GM23338 (cell line): ENCODE data around the gene CXCL12. TPM values are rescaled to one million over a fixed set of nuclear protein-coding genes. Genes with fewer than 3 reads are reported as not detected.

Experiments used
- ATAC-seq: fragments of 200-7000 bp; cut with Tn5 transposase; 3 replicates; pipeline ENCODE4 v1.9.1; 2020
- DNase-seq: peaks from one replicate; pipeline ENCODE4 v3.0.0-alpha.2; 2015; ENCODE audit warnings: low spot score
- H2AFZ ChIP-seq: fragments of 200-600 bp; sonication (generic); 2 replicates; pipeline ENCODE4 v1.8.0; 2016; ENCODE audit warnings: antibody characterized with exemption, mild to moderate bottlenecking, moderate library complexity
- H3F3A ChIP-seq: fragments of 200-600 bp; sonication (generic); replicated peaks from 2 replicates; pipeline ENCODE4 v1.8.0; 2017; ENCODE audit warnings: antibody characterized with exemption, mixed run types, low read depth
- H3K27ac ChIP-seq: fragments of 200-600 bp; sonication (generic); 2 replicates; pipeline ENCODE4 v1.6.1; 2016; ENCODE audit warnings: low read depth
- H3K27me3 ChIP-seq: fragments of 200-600 bp; sonication (generic); 2 replicates; pipeline ENCODE4 v1.8.0; 2016; ENCODE audit warnings: mild to moderate bottlenecking, mixed run types, moderate library complexity; ENCODE audit not compliant: insufficient read depth
- H3K36me3 ChIP-seq: fragments of 200-600 bp; sonication (generic); 2 replicates; pipeline ENCODE4 v1.8.0; 2016; ENCODE audit warnings: mild to moderate bottlenecking; ENCODE audit not compliant: insufficient read depth
- H3K4me1 ChIP-seq: fragments of 200-600 bp; sonication (generic); 2 replicates; pipeline ENCODE4 v1.8.0; 2016; ENCODE audit warnings: mild to moderate bottlenecking, moderate library complexity; ENCODE audit not compliant: insufficient read depth
- H3K4me2 ChIP-seq: fragments of 200-600 bp; sonication (generic); 2 replicates; pipeline ENCODE4 v1.7.1; 2017; ENCODE audit warnings: mixed run types
- H3K4me3 ChIP-seq: fragments of 200-600 bp; sonication (generic); 2 replicates; pipeline ENCODE4 v1.6.1; 2016; ENCODE audit warnings: mixed run types
- H3K79me2 ChIP-seq: fragments of 200-600 bp; sonication (generic); replicated peaks from 2 replicates; pipeline ENCODE4 v1.8.0; 2017; ENCODE audit warnings: mild to moderate bottlenecking; ENCODE audit not compliant: insufficient read depth
- H3K9me2 ChIP-seq: fragments of 200-600 bp; sonication (generic); 2 replicates; pipeline ENCODE4 v1.8.0; 2017; ENCODE audit not compliant: insufficient read depth
- H4K20me1 ChIP-seq: fragments of 200-600 bp; sonication (generic); replicated peaks from 2 replicates; pipeline ENCODE4 v1.8.0; 2017; ENCODE audit warnings: mild to moderate bottlenecking; ENCODE audit not compliant: insufficient read depth
- H3K27ac Mint-ChIP-seq: 2 replicates; pipeline ENCODE4 v1.8.0; 2020; ENCODE audit warnings: inconsistent platforms, mild to moderate bottlenecking, moderate library complexity, mixed read lengths
- H3K27me3 Mint-ChIP-seq: 3 replicates; pipeline ENCODE4 v1.8.0; 2022; ENCODE audit warnings: low read depth, mild to moderate bottlenecking, moderate library complexity, mixed read lengths, inconsistent platforms; ENCODE audit not compliant: insufficient read depth, poor library complexity
- H3K36me3 Mint-ChIP-seq: 3 replicates; pipeline ENCODE4 v1.8.0; 2021; ENCODE audit warnings: low read depth, mild to moderate bottlenecking, inconsistent platforms, moderate library complexity, mixed read lengths
- H3K4me1 Mint-ChIP-seq: 3 replicates; pipeline ENCODE4 v1.8.0; 2020; ENCODE audit warnings: mild to moderate bottlenecking, inconsistent platforms, mixed read lengths
- H3K4me3 Mint-ChIP-seq: 3 replicates; pipeline ENCODE4 v1.8.0; 2021; ENCODE audit warnings: moderate library complexity, mild to moderate bottlenecking, inconsistent platforms, mixed read lengths
- H3K9me3 Mint-ChIP-seq: 3 replicates; pipeline ENCODE4 v1.8.0; 2020; ENCODE audit warnings: moderate library complexity, mild to moderate bottlenecking, inconsistent platforms, mixed read lengths
- CREB1 ChIP-seq: fragments of 250-450 bp; sonication (Bioruptor Pico); IDR thresholded peaks from 2 replicates; pipeline ENCODE4 v1.5.0; 2020; ENCODE audit warnings: low read depth, mild to moderate bottlenecking, moderate library complexity
- EZH2 ChIP-seq: fragments of 200-600 bp; sonication (generic); IDR thresholded peaks from one replicate; pipeline ENCODE4 v1.8.0; 2017; ENCODE audit warnings: antibody characterized with exemption, mild to moderate bottlenecking, low read depth; ENCODE audit not compliant: unreplicated experiment
- EZH2phosphoT487 ChIP-seq: fragments of 200-600 bp; sonication (generic); IDR thresholded peaks from one replicate; pipeline ENCODE4 v1.8.1; 2018; ENCODE audit warnings: antibody characterized with exemption; ENCODE audit not compliant: unreplicated experiment
- JUNB ChIP-seq: IDR thresholded peaks from one replicate; pipeline ENCODE4 v1.6.1; 2016; ENCODE audit warnings: antibody characterized with exemption; ENCODE audit not compliant: unreplicated experiment
- NANOG ChIP-seq: IDR thresholded peaks from 2 replicates; pipeline ENCODE4 v1.6.1; 2016; ENCODE audit warnings: antibody characterized with exemption, borderline replicate concordance
- POLR2AphosphoS5 ChIP-seq: IDR thresholded peaks from 2 replicates; pipeline ENCODE4 v1.6.1; 2016; ENCODE audit warnings: antibody characterized with exemption, low read depth
- STAT1 ChIP-seq: IDR thresholded peaks from one replicate; pipeline ENCODE4 v1.6.1; 2016; ENCODE audit warnings: antibody characterized with exemption; ENCODE audit not compliant: unreplicated experiment
- ZNF114 ChIP-seq: fragments of 250-450 bp; sonication (Bioruptor Pico); IDR thresholded peaks from 2 replicates; pipeline ENCODE4 v1.5.0; 2020; ENCODE audit warnings: mild to moderate bottlenecking, moderate library complexity
- ZNF331 ChIP-seq: fragments of 250-450 bp; sonication (Bioruptor Pico); IDR thresholded peaks from 2 replicates; pipeline ENCODE4 v1.5.0; 2020; ENCODE audit warnings: low read depth, mild to moderate bottlenecking, moderate library complexity
- polyA plus RNA-seq: library from polyadenylated mRNA; unstranded; fragments of >200 nt; fragmentation: Nextera tagmentation; extraction: Ambion mirVana; gene quantifications from 2 replicates; pipeline ENCODE4 v1.2.1, GENCODE V29; 2016
- total RNA-seq: library from RNA; depleted of rRNA; stranded (reverse); fragments of >200 nt; shearing (Covaris generic); gene quantifications from 2 replicates; pipeline ENCODE4 v1.2.3, GENCODE V29; 2014
- TF ChIP-seq, protein P1 (sequence below): fragments of 250-450 bp; sonication (Bioruptor Pico); IDR thresholded peaks from 2 replicates; pipeline ENCODE4 v1.5.0; 2020; ENCODE audit warnings: mild to moderate bottlenecking, moderate library complexity
- TF ChIP-seq, protein P2 (sequence below): IDR thresholded peaks from 2 replicates; pipeline ENCODE4 v1.6.1; 2016; ENCODE audit warnings: antibody characterized with exemption
- TF ChIP-seq, protein P3 (sequence below): IDR thresholded peaks from one replicate; pipeline ENCODE4 v1.6.1; 2018; ENCODE audit warnings: antibody characterized with exemption; ENCODE audit not compliant: unreplicated experiment
- TF ChIP-seq, protein P4 (sequence below), 2 experiments: fragments of 200-600 bp in 1 of 2; sonication (generic) in 1 of 2; conservative IDR thresholded peaks; 2 replicates each; pipeline versions ENCODE4 v1.5.1 to v1.6.1; 2016 to 2017; ENCODE audit warnings: antibody characterized with exemption in 2 of 2, low read depth in 2 of 2, mild to moderate bottlenecking in 2 of 2, moderate library complexity in 1 of 2

The CXCL12 gene
- total and polyA plus RNA-seq, 2 experiments from 2014 or later = 53.8 to 58.5 TPM

DNA sequence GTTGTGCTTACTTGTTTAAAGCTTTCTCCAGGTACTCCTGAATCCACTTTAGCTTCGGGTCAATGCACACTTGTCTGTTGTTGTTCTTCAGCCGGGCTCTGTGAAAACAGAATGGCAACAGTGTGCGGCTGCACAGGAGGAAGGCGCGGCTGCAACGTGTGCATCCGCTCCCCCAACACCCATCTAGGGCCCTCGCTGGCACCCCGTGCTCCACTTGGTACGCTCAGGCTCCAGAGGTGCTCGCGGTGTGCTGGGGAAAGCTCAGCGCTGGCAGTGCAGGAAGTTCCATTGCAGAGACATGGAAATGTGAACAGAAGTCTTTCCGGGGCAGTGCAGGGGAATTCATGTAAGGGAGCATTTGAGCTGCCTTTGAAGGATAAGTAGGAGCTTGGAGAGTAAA, 6.3 kb downstream of the CXCL12 start:
- Histone ChIP-seq H3K4me1 (peaks cover 40% of the 10 kb centered on the region), H3K4me2 (no peak overlapping the region), H3K36me3 (peaks cover 26% of the 10 kb centered on the region), H4K20me1 (no peaks in the 10 kb centered on the region), H3K27me3 (peaks cover 3% of the 10 kb centered on the region), H3K27ac (peak overlapping the region; percentile 45; the same call in 1 of the 2 replicates), H3K9me2 (no peaks in the 10 kb centered on the region), H3K4me3 (no peak overlapping the region), H2AFZ (no peak overlapping the region), H3K79me2 (peaks cover 62% of the 10 kb centered on the region), H3F3A (peaks cover 6% of the 10 kb centered on the region; the same call in 1 of the 2 replicates)
- no peak for ATAC-seq
- H3K4me3 Mint-ChIP-seq = no peak overlapping the region
- TF ChIP-seq POLR2AphosphoS5 = no peak
- no peak for TF ChIP-seq CREB1 (CRISPR knock-in tag)
- no peak for TF ChIP-seq ZNF114 (CRISPR knock-in tag)
- no peak for TF ChIP-seq EZH2phosphoT487
- no peak for TF ChIP-seq EZH2
- TF ChIP-seq ZNF331 (CRISPR knock-in tag) = no peak
- TF ChIP-seq, protein P1, sequence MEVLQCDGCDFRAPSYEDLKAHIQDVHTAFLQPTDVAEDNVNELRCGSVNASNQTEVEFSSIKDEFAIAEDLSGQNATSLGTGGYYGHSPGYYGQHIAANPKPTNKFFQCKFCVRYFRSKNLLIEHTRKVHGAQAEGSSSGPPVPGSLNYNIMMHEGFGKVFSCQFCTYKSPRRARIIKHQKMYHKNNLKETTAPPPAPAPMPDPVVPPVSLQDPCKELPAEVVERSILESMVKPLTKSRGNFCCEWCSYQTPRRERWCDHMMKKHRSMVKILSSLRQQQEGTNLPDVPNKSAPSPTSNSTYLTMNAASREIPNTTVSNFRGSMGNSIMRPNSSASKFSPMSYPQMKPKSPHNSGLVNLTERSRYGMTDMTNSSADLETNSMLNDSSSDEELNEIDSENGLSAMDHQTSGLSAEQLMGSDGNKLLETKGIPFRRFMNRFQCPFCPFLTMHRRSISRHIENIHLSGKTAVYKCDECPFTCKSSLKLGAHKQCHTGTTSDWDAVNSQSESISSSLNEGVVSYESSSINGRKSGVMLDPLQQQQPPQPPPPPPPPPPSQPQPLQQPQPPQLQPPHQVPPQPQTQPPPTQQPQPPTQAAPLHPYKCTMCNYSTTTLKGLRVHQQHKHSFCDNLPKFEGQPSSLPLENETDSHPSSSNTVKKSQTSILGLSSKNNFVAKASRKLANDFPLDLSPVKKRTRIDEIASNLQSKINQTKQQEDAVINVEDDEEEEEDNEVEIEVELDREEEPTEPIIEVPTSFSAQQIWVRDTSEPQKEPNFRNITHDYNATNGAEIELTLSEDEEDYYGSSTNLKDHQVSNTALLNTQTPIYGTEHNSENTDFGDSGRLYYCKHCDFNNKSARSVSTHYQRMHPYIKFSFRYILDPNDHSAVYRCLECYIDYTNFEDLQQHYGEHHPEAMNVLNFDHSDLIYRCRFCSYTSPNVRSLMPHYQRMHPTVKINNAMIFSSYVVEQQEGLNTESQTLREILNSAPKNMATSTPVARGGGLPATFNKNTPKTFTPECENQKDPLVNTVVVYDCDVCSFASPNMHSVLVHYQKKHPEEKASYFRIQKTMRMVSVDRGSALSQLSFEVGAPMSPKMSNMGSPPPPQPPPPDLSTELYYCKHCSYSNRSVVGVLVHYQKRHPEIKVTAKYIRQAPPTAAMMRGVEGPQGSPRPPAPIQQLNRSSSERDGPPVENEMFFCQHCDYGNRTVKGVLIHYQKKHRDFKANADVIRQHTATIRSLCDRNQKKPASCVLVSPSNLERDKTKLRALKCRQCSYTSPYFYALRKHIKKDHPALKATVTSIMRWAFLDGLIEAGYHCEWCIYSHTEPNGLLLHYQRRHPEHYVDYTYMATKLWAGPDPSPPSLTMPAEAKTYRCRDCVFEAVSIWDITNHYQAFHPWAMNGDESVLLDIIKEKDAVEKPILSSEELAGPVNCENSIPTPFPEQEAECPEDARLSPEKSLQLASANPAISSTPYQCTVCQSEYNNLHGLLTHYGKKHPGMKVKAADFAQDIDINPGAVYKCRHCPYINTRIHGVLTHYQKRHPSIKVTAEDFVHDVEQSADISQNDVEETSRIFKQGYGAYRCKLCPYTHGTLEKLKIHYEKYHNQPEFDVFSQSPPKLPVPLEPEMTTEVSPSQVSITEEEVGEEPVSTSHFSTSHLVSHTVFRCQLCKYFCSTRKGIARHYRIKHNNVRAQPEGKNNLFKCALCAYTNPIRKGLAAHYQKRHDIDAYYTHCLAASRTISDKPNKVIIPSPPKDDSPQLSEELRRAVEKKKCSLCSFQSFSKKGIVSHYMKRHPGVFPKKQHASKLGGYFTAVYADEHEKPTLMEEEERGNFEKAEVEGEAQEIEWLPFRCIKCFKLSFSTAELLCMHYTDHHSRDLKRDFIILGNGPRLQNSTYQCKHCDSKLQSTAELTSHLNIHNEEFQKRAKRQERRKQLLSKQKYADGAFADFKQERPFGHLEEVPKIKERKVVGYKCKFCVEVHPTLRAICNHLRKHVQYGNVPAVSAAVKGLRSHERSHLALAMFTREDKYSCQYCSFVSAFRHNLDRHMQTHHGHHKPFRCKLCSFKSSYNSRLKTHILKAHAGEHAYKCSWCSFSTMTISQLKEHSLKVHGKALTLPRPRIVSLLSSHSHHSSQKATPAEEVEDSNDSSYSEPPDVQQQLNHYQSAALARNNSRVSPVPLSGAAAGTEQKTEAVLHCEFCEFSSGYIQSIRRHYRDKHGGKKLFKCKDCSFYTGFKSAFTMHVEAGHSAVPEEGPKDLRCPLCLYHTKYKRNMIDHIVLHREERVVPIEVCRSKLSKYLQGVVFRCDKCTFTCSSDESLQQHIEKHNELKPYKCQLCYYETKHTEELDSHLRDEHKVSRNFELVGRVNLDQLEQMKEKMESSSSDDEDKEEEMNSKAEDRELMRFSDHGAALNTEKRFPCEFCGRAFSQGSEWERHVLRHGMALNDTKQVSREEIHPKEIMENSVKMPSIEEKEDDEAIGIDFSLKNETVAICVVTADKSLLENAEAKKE = no peak
- TF ChIP-seq, protein P2, sequence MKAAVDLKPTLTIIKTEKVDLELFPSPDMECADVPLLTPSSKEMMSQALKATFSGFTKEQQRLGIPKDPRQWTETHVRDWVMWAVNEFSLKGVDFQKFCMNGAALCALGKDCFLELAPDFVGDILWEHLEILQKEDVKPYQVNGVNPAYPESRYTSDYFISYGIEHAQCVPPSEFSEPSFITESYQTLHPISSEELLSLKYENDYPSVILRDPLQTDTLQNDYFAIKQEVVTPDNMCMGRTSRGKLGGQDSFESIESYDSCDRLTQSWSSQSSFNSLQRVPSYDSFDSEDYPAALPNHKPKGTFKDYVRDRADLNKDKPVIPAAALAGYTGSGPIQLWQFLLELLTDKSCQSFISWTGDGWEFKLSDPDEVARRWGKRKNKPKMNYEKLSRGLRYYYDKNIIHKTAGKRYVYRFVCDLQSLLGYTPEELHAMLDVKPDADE = no peak
- TF ChIP-seq NANOG = no peak
- no peak for TF ChIP-seq STAT1
- TF ChIP-seq, protein P3, sequence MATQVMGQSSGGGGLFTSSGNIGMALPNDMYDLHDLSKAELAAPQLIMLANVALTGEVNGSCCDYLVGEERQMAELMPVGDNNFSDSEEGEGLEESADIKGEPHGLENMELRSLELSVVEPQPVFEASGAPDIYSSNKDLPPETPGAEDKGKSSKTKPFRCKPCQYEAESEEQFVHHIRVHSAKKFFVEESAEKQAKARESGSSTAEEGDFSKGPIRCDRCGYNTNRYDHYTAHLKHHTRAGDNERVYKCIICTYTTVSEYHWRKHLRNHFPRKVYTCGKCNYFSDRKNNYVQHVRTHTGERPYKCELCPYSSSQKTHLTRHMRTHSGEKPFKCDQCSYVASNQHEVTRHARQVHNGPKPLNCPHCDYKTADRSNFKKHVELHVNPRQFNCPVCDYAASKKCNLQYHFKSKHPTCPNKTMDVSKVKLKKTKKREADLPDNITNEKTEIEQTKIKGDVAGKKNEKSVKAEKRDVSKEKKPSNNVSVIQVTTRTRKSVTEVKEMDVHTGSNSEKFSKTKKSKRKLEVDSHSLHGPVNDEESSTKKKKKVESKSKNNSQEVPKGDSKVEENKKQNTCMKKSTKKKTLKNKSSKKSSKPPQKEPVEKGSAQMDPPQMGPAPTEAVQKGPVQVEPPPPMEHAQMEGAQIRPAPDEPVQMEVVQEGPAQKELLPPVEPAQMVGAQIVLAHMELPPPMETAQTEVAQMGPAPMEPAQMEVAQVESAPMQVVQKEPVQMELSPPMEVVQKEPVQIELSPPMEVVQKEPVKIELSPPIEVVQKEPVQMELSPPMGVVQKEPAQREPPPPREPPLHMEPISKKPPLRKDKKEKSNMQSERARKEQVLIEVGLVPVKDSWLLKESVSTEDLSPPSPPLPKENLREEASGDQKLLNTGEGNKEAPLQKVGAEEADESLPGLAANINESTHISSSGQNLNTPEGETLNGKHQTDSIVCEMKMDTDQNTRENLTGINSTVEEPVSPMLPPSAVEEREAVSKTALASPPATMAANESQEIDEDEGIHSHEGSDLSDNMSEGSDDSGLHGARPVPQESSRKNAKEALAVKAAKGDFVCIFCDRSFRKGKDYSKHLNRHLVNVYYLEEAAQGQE = no peak
- TF ChIP-seq, protein P4, sequence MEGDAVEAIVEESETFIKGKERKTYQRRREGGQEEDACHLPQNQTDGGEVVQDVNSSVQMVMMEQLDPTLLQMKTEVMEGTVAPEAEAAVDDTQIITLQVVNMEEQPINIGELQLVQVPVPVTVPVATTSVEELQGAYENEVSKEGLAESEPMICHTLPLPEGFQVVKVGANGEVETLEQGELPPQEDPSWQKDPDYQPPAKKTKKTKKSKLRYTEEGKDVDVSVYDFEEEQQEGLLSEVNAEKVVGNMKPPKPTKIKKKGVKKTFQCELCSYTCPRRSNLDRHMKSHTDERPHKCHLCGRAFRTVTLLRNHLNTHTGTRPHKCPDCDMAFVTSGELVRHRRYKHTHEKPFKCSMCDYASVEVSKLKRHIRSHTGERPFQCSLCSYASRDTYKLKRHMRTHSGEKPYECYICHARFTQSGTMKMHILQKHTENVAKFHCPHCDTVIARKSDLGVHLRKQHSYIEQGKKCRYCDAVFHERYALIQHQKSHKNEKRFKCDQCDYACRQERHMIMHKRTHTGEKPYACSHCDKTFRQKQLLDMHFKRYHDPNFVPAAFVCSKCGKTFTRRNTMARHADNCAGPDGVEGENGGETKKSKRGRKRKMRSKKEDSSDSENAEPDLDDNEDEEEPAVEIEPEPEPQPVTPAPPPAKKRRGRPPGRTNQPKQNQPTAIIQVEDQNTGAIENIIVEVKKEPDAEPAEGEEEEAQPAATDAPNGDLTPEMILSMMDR (conservative IDR thresholded peaks at IDR 0.05; ENCODE audit: low read depth in 2 of 2) = no peak
- TF ChIP-seq JUNB = no peak
- no peak for DNase-seq
- H3K36me3 Mint-ChIP-seq = peaks cover 77% of the 10 kb centered on the region
- H3K27me3 Mint-ChIP-seq = peaks cover 18% of the 10 kb centered on the region
- peaks cover 76% of the 10 kb centered on the region for H3K4me1 Mint-ChIP-seq
- no peak overlapping the region; the same call in 1 of the 2 replicates for H3K27ac Mint-ChIP-seq
- no peaks in the 10 kb centered on the region; the same call in 2 of the 3 replicates for H3K9me3 Mint-ChIP-seq
